GM12878 (cell line): ENCODE measurements around the gene PARP6. TPM values are rescaled to one million over a fixed set of nuclear protein-coding genes. Genes with fewer than 3 reads are reported as not detected.

Source experiments
- ATAC-seq: fragments of 200-7000 bp; cut with Tn5 transposase; 3 replicates; pipeline ENCODE4 v1.9.1; 2020; ENCODE audit warnings: mild to moderate bottlenecking, moderate library complexity
- BruUV-seq: library from RNA; stranded (reverse); fragments of 400-500 nt; replicated peaks from 2 replicates; lab custom pipeline; 2021; lab: Mats Ljungman, UMichigan
- CTCF ChIA-PET: fragments of 300-600 bp; sonication (Branson Sonifier 250); formaldehyde crosslinking; extraction: SDS; loops from one replicate; lab custom pipeline; 2021; ENCODE audit warnings: inconsistent platforms; lab: Yijun Ruan, JAX
- POLR2A ChIA-PET: fragments of 350-600 bp; formaldehyde crosslinking; extraction: SDS; loops from one replicate; lab custom pipeline; 2021; ENCODE audit warnings: inconsistent platforms; lab: Charles Lee
- RAD21 ChIA-PET: fragments of 300-600 bp; sonication (Branson Sonifier 250); formaldehyde crosslinking; loops from one replicate; lab custom pipeline; 2023; ENCODE audit warnings: antibody characterized with exemption; ENCODE audit not compliant: unreplicated experiment; lab: Charles Lee
- SMC1A ChIA-PET: fragments of 300-600 bp; sonication (Branson Sonifier 250); formaldehyde crosslinking; loops from one replicate; lab custom pipeline; 2023; ENCODE audit not compliant: unreplicated experiment, uncharacterized antibody; lab: Charles Lee
- DNase-seq: peaks from one replicate; pipeline ENCODE4 v3.0.0-alpha.2; 2011; ENCODE audit warnings: low read depth, low spot score
- FAIRE-seq: peaks from 3 replicates; lab custom pipeline; 2011; peaks lifted over from hg19 to GRCh38; lab: Jason Lieb, UNC
- H2AFZ ChIP-seq: 2 replicates; pipeline ENCODE4 v1.6.0; 2011; ENCODE audit warnings: low read depth, low read length, control low read depth; ENCODE audit not compliant: control insufficient read depth
- H3K27ac ChIP-seq: 2 replicates; pipeline ENCODE4 v1.5.1; 2011; ENCODE audit warnings: control low read depth; ENCODE audit not compliant: control insufficient read depth, insufficient read depth
- H3K27me3 ChIP-seq, 2 experiments: replicated peaks in 1 of 2; 2 replicates each; pipeline versions ENCODE4 v1.6.0 to v1.6.1; 2011; ENCODE audit warnings: low read length in 1 of 2; ENCODE audit not compliant: control insufficient read depth in 2 of 2, insufficient read depth in 2 of 2
- H3K36me3 ChIP-seq, 2 experiments: 2 replicates each; pipeline ENCODE4 v1.5.1; 2011; ENCODE audit warnings: low read length in 1 of 2; ENCODE audit not compliant: control insufficient read depth in 2 of 2, insufficient read depth in 2 of 2
- H3K4me1 ChIP-seq: 2 replicates; pipeline ENCODE4 v1.6.1; 2011; ENCODE audit warnings: mild to moderate bottlenecking, low read length, moderate library complexity, mixed read lengths; ENCODE audit not compliant: control insufficient read depth, insufficient read depth
- H3K4me2 ChIP-seq: 2 replicates; pipeline ENCODE4 v1.6.0; 2011; ENCODE audit warnings: control low read depth; ENCODE audit not compliant: control insufficient read depth, insufficient read depth
- H3K4me3 ChIP-seq: fragments of 200-600 bp; sonication (generic); 2 replicates; pipeline ENCODE4 v1.5.1; 2016
- H3K79me2 ChIP-seq: 2 replicates; pipeline ENCODE4 v1.6.0; 2011; ENCODE audit warnings: low read length; ENCODE audit not compliant: control insufficient read depth, insufficient read depth
- H3K9ac ChIP-seq: 2 replicates; pipeline ENCODE4 v1.8.0; 2011; ENCODE audit warnings: low read length, control low read depth, mixed read lengths; ENCODE audit not compliant: control insufficient read depth, insufficient read depth
- H3K9me3 ChIP-seq: replicated peaks from 3 replicates; pipeline ENCODE4 v1.5.1; 2011; ENCODE audit warnings: mild to moderate bottlenecking, low read length; ENCODE audit not compliant: control insufficient read depth, insufficient read depth
- H4K20me1 ChIP-seq: 2 replicates; pipeline ENCODE4 v1.6.0; 2011; ENCODE audit not compliant: control insufficient read depth, insufficient read depth
- MEF2A ChIP-seq: IDR thresholded peaks from 2 replicates; pipeline ENCODE4 v1.6.1; 2011; ENCODE audit warnings: low read depth, mild to moderate bottlenecking, low read length, moderate library complexity; ENCODE audit not compliant: insufficient read depth
- NKRF ChIP-seq: fragments of 450-650 bp; conservative IDR thresholded peaks from 2 replicates; pipeline ENCODE4 v1.6.1; 2017; ENCODE audit warnings: mild to moderate bottlenecking, moderate library complexity
- WGBS: methylation state at CpG from one replicate; pipeline ENCODE4 v1.1.6; 2016; ENCODE audit warnings: low lambda C conversion rate; ENCODE audit not compliant: insufficient replicate concordance, insufficient coverage; ENCODE audit errors: missing lambda C conversion rate; 5-methylcytosine and 5-hydroxymethylcytosine counted together
- in situ Hi-C: fragments of 300-500 bp; cut with MboI; formaldehyde crosslinking; loops from 9 replicates; pipeline ENCODE4 v1.14.3; 2018; ENCODE audit warnings: mixed read lengths
- intact Hi-C: fragments of 100-400 bp; cut with micrococcal nuclease; formaldehyde crosslinking; loops from one replicate; pipeline ENCODE4 v1.14.2; 2022; ENCODE audit not compliant: unreplicated experiment
- polyA plus RNA-seq, 11 experiments: library from polyadenylated mRNA; depleted of rRNA in 4 of 11; unstranded in 6 of 11; stranded (reverse) in 5 of 11; fragments of >200 nt; fragmentation: Nextera tagmentation in 4 of 11; fragmentation: Illumina TruSeq in 1 of 11; extraction: Ambion mirVana in 4 of 11; extraction: Trizol in 1 of 11; gene quantifications; 1 replicate in 1 of 11; 2 replicates in 10 of 11; pipeline versions ENCODE4 v1.2.1 to v1.2.3, GENCODE V29; 2011 to 2016; ENCODE audit warnings: inconsistent platforms in 2 of 11, missing spikeins in 2 of 11, low read depth in 1 of 11
- total RNA-seq, 4 experiments: library from RNA; depleted of rRNA in 3 of 4; stranded (reverse); fragments of >200 nt in 3 of 4; fragmentation: Illumina TruSeq in 1 of 4; extraction: Trizol in 1 of 4; gene quantifications; 2 replicates each; pipeline versions ENCODE4 v1.2.1 to v1.2.3, GENCODE V29; 2013 to 2021

PARP6 gene
- total and polyA plus RNA-seq, 10 of the 15 experiments (the other 5 are each of a cell fraction or from before 2014, with no cell fraction given) = 14.3 to 73.5 (median 26.9) TPM

- DNase-seq = no peak
These were observed 500 bp downstream of the PARP6 start for GRCh38 chr15:72271895-72272212.

More at GRCh38 chr15:72271895-72272212, 500 bp downstream of the PARP6 start:
- intact Hi-C loops (loop anchor here (1.0 kb wide), 1 partner anchor 41 kb away; the partner anchor contains the start of gene PKM), in situ Hi-C loops (no loop called here)
- no peaks in the 10 kb centered on the region for H4K20me1 ChIP-seq
- peak overlapping the region; percentile 19 for H3K4me2 ChIP-seq
- no peaks in the 10 kb centered on the region for H3K9me3 ChIP-seq
- SMC1A ChIA-PET = interaction anchor here (1.0 to 1.1 kb wide), 2 partner anchors 45 to 71 kb away, joined by 4 read pairs; no protein-coding TSS in a partner anchor
- 3% methylated on average over 13 of the region's 13 CpGs for WGBS
- TF ChIP-seq NKRF (no peak), MEF2A (no peak)
- peak overlapping the region; percentile 75 for H3K9ac ChIP-seq
- peak overlapping the region; percentile 70 for H3K4me3 ChIP-seq
- CTCF ChIA-PET = interaction anchor here (0.6 kb wide), 1 partner anchor 72 kb away, joined by 3 read pairs; no protein-coding TSS in a partner anchor
- peaks cover 22% of the 10 kb centered on the region for H3K79me2 ChIP-seq
- ATAC-seq (peak; percentile 8), FAIRE-seq (no peak)
- BruUV-seq = no TSS peak
- POLR2A ChIA-PET = interaction anchor here (0.6 to 1.0 kb wide), 3 partner anchors 40 to 45 kb away, joined by 3 to 4 read pairs (median 3); no protein-coding TSS in a partner anchor
- H3K4me1 ChIP-seq = peaks cover 6% of the 10 kb centered on the region; the same call in 1 of the 2 replicates
- RAD21 ChIA-PET = interaction anchor here (1.1 kb wide), 2 partner anchors 43 to 45 kb away, joined by 3 read pairs; no protein-coding TSS in a partner anchor
- no peaks in the 10 kb centered on the region for H3K27me3 ChIP-seq
- peaks cover 0 to 11% of the 10 kb centered on the region in 2 experiments; a peak in 1 of 4 replicates for H3K36me3 ChIP-seq
- peak overlapping the region; percentile 79 for H2AFZ ChIP-seq
- H3K27ac ChIP-seq = peak overlapping the region; percentile 70
